ENCODE results near the gene RIOK2. TPM values are rescaled to one million over a fixed set of nuclear protein-coding genes. Genes with fewer than 3 reads are reported as not detected.

Gene RIOK2
- total RNA-seq, 1 donor, result 37.6 TPM

Small RNAs within 50 kb of the gene (small RNA-seq; reads per million reads assigned to genes)
- gene RNU1-73P, result not detected

Other genes with a start within 250 kb of the RIOK2 start
- gene LNPEP, start 247.2 kb downstream of the RIOK2 start, total RNA-seq, result 32.2 and 42.7 TPM in 2 replicates
- under 0.01 TPM in 1 of 2 replicates, not detected in the other for gene LIX1, start 40.6 kb downstream of the RIOK2 start, total RNA-seq